SH-SY5Y (cell line): ENCODE data around the gene MMAB.

ENCODE experiments used
- GATA2 ChIP-seq: IDR thresholded peaks from 2 replicates; pipeline ENCODE4 v1.6.1; 2011; ENCODE audit warnings: mild to moderate bottlenecking, low read depth, low read length
- GATA3 ChIP-seq: IDR thresholded peaks from 2 replicates; pipeline ENCODE4 v1.6.1; 2011; ENCODE audit warnings: low read depth, mild to moderate bottlenecking, low read length, moderate library complexity

DNA sequence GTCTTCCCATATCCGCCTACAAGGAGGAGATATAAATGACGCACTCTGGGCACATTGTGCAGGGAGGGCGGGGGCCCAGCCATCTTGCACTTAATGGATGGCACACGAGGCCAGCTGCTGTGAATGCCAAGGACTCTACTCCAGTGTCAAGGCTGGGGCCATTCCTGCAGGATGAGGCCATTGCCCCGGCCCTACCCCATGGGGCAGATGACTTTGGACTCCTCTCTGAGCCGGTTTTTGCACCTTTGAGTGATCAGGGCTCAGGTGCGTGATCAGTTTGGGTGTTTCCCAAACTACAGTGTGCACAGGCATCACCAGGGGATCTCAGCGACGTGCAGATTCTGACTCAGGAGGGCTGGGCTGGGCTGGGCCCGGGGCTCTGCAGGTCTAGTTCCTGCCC is 16.1 kb downstream of the MMAB start:
- TF ChIP-seq GATA2: no peak
- TF ChIP-seq GATA3: no peak
